CD1c-positive myeloid dendritic cell (primary cell): ENCODE data around the gene DNALI1.
"Not testable (repeated sequence)": the region's sequence is repeated elsewhere in the genome, so short reads cannot be mapped to it uniquely, and the experiment has no call there.

Source experiments
- DNase-seq: peaks from one replicate; pipeline ENCODE4 v3.0.0-alpha.2; 2016; ENCODE audit errors: extremely low spot score

The DNALI1 gene

GRCh38 chr1:37556712-37557196, at the start of gene DNALI1:
DNALI1 (plus strand) TSS chr1:37556940; CDS start chr1:37556995, 55 bp downstream.
- DNase-seq: peak; percentile 65

DNA sequence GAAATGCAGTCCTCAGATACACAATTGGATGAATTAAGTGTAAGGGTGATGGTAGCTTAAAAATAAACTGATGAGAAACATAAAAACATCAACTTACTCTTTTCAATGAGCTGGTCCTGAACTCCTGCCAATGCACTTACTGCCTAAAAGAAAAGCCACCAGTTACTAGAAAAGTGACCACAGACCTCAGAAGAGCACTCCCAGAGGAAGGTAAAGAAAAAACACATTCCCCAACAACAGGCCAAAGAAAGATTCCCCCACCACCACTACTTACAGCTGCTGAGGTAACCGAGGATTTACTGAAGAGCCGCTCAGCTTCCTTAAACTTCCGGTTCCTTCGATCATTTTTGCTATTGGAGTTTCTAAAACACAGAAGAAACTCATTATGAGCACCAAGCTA, 47.6 kb upstream of the DNALI1 start:
- no peak for DNase-seq

DNA sequence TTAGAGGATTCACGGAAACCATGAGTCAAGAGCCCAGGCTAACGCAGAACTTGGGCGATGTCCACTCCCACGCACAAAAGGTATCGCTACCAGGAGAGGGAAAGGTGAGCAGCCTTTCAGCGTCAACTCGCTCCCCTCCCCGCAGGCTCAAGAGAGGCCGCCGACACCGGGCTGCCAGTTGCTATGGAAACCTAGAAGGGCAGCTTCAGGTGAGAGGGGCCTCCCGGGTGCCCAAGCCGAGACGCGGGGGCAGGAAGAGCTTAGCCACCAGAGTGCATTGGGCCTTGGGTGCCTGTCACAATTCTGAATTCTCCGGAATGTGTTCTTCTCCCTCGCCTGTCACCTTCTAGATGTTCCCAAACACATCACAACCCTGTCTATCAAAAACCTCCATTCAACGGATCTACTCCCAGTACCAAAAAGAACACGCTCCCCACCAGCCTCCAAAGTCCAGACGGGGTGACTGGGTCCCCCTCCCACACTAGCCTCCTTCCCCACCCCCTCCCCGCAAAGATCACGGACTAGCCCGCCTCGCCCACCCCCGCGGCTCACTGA, 42.9 kb upstream of the DNALI1 start:
- peak; percentile 24 for DNase-seq

- peak; percentile 96 for DNase-seq
Observed at GRCh38 chr1:37514350-37515184, 42.2 kb upstream of the DNALI1 start, which contains the start of gene MEAF6. MEAF6 (minus strand) TSS chr1:37514766; CDS start chr1:37514746, 20 bp downstream.

DNA sequence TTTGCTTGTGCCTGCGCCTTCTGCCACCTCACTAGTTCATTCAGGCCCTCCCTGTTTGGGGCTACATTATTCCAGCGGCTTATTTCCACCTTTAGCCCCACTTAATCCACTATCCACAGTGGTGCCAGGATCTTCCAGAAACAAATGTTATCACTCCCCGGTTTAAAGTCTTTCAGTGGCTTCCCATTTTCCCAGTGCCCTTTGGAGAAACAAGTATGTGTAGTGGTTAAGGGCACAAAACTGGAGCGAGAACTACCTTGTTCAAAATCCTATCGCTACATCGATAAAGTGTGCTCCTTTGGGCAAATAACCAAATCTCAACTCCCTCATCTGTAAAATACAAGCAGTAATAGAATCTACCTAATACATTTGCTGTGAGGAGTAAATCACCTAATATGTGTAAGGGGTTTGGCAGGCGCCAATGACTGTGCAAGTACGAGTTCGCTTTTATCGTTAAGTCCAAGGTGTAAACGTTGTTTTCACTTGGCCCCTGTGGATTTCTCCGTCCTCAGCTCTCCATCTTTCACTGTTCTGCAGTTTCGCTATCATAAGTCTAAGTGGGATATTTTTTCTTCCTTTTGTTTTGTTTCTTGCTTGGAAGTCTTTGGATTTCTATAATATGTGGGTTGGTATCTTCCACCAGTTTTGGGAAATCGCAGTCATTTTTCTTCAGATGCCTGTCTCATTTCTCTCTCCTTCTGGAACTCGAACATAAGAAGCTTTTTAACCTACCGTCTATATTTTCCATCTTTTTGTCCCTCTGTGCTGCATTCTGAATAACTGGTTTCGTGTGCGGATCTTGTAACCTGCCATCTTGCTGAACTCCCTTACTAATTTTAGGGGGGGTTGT, 41.3 kb upstream of the DNALI1 start:
- no peak for DNase-seq

GRCh38 chr1:37517569-37517968, 39.2 kb upstream of the DNALI1 start:
- DNase-seq: no peak

DNA sequence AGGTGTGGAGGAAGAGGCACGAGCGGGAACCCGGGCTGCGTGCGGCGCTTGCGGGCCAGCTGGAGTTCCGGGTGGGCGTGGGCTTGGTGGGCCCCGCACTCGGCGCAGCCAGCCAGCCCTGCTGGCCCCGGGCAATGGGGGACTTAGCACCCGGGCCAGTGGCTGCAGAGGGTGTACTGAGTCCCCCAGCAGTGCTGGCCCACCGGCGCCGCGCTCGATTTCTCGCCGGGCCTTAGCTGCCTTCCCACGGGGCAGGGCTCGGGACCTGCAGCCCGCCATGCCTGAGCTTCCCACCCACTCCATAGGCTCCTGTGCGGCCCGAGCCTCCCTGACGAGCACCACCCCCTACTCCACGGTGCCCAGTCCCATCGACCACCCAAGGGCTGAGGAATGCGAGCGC, 38.5 kb upstream of the DNALI1 start:
- DNase-seq: not testable (repeated sequence)

- DNase-seq: not testable (repeated sequence)
Observed at GRCh38 chr1:37518929-37519328, 37.8 kb upstream of the DNALI1 start.

GRCh38 chr1:37519613-37520012, 37.1 kb upstream of the DNALI1 start:
- no peak for DNase-seq

- not testable (repeated sequence) for DNase-seq
Observed at GRCh38 chr1:37529888-37530287, 26.9 kb upstream of the DNALI1 start.

GRCh38 chr1:37532418-37533156, 24.2 kb upstream of the DNALI1 start:
- not testable (repeated sequence) for DNase-seq

- DNase-seq: no peak
Observed at GRCh38 chr1:37533317-37534093, 23.2 kb upstream of the DNALI1 start.

- no peak for DNase-seq
Observed at GRCh38 chr1:37537378-37537777, 19.4 kb upstream of the DNALI1 start.

GRCh38 chr1:37539154-37539553, 17.6 kb upstream of the DNALI1 start:
- DNase-seq: not testable (repeated sequence)

- DNase-seq: no peak
Observed at GRCh38 chr1:37540036-37540785, 16.5 kb upstream of the DNALI1 start.

- no peak for DNase-seq
Observed at GRCh38 chr1:37544530-37544929, 12.2 kb upstream of the DNALI1 start.

DNA sequence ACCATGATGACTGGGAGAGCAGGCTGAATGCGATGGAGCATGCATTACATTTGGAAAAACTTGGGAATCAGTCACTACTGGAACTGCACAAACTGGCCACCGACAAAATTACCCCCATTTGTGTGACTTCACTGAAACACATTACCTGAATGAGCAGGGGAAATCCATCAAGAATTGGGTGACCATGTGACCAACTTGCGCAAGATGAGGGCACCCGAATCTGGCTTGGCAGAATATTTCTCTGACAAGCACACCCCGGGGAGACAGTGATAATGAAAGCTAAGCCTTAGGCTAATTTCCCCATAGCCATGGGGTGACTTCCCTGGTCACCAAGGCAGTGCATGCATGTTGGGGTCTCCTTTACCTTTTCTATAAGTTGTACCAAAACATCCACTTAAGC, 11.7 kb upstream of the DNALI1 start:
- no peak for DNase-seq

GRCh38 chr1:37549341-37549740, 7.4 kb upstream of the DNALI1 start:
- DNase-seq: no peak

DNA sequence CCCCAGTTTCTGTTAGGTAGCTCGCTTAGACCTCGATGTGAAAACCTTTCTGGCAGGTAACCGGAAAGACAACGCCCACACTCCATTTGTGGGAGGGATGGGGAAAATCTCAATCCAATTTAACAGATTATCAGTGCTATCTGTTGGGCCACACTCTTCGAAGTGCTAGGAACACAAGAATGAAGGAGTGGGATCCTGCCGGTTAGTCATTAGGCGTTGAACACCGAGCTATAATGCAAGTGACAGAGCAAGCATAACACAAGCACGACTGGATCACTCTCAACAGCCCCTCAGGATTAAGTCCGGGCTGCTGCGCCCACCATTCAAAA, 3.2 kb upstream of the DNALI1 start:
- no peak for DNase-seq
